Astrocyte of the cerebellum (primary cell): ENCODE results near the gene PRRT1.

Source experiments
- DNase-seq: peaks from one replicate; pipeline ENCODE4 v3.0.0-alpha.2; 2011; ENCODE audit warnings: low read depth
- H3K4me3 ChIP-seq: 2 replicates; pipeline ENCODE4 v1.5.1; 2011; ENCODE audit warnings: mild to moderate bottlenecking, low read depth, low read length, moderate library complexity
- in situ Hi-C: cut with HindIII; loops from 2 replicates; pipeline ENCODE4 v1.10.0; 2017; ENCODE audit warnings: low sequenced_read_pairs
- TF ChIP-seq, protein P1 (sequence below): IDR thresholded peaks from 2 replicates; pipeline ENCODE4 v1.5.1; 2012; ENCODE audit warnings: low read length, low read depth, moderate library complexity, mild to moderate bottlenecking; ENCODE audit errors: missing control alignments

PRRT1 gene

DNA sequence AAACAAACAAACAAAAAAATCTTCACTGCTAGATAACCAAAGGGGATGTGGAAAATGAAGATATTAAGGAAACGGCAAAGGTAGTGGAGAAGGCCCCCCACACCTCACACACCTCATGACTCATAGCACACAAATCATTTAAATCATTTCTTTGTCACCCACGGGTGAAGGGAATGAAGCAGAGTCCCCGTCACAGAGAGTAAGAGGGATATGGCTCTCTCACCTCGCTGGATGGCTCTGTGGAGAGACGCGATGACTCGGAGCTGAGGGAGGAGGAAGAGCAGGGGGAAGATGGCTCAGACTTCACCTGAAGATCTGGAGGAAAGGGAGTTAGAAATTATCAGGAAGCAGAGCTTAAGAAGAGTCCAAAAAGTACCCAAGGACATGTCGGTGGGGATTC is 24.9 kb downstream of the PRRT1 start:
- in situ Hi-C loops, result loop anchor here (10.0 kb wide), 1 partner anchor 58 kb away; the partner anchor contains the start of gene AGER

DNA sequence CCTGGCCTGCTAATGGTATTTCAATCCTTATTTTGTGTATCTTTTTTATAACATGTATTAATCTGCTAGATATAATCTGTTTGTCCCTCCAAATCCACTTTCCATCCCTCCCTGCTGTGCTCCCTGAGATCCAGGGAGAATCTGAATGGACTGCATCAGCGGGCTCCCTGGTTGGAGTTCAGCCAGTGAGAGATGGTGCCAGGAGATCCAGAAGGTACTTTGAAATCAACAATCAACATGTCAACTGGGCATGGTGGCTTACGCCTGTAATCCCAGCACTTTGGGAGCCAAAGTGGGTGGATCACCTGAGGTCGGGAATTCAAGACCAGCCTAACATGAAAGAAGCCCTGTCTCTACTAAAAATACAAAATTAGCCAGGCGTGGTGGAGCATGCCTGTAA is 28.1 kb downstream of the PRRT1 start:
- TF ChIP-seq, protein P1, sequence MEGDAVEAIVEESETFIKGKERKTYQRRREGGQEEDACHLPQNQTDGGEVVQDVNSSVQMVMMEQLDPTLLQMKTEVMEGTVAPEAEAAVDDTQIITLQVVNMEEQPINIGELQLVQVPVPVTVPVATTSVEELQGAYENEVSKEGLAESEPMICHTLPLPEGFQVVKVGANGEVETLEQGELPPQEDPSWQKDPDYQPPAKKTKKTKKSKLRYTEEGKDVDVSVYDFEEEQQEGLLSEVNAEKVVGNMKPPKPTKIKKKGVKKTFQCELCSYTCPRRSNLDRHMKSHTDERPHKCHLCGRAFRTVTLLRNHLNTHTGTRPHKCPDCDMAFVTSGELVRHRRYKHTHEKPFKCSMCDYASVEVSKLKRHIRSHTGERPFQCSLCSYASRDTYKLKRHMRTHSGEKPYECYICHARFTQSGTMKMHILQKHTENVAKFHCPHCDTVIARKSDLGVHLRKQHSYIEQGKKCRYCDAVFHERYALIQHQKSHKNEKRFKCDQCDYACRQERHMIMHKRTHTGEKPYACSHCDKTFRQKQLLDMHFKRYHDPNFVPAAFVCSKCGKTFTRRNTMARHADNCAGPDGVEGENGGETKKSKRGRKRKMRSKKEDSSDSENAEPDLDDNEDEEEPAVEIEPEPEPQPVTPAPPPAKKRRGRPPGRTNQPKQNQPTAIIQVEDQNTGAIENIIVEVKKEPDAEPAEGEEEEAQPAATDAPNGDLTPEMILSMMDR, result no peak

More for the DNA sequence above, 24.9 kb downstream of the PRRT1 start:
- DNase-seq, result no peak
- peak overlapping the region; percentile 75 for H3K4me3 ChIP-seq
- TF ChIP-seq, protein P1, result no peak

DNA sequence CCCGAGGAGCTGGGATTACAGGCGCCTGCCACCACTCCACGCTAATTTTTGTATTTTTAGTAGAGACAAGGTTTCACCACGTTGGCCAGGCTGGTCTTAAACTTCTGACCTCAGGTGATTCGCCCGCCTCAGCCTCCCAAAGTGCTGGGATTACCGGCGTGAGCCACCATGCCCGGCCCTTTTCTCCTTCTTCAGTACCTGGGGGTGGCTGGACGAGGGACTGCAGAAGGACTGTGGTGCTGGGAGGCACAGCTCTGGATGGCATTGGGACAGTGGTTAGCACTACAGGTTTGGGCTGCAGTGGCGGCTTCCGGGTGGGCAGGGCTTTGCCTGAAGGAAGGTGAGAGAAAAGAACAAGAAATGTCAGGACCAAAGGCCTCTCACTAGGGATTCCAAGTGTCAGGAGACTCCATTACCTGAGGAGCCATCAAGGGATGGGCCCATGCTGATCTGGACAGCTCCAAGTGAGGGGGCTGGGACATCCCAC is 31.1 kb downstream of the PRRT1 start:
- in situ Hi-C loops, result loop anchor here (10.0 kb wide), 1 partner anchor 64 kb away; the partner anchor contains the start of gene AGER
- no peak overlapping the region for H3K4me3 ChIP-seq
- TF ChIP-seq, protein P1, result no peak
- DNase-seq, result no peak

More for the DNA sequence above, 28.1 kb downstream of the PRRT1 start:
- no peak overlapping the region for H3K4me3 ChIP-seq
- DNase-seq, result no peak
- in situ Hi-C loops, result loop anchor here (10.0 kb wide), 1 partner anchor 61 kb away; the partner anchor contains the start of gene AGER

DNA sequence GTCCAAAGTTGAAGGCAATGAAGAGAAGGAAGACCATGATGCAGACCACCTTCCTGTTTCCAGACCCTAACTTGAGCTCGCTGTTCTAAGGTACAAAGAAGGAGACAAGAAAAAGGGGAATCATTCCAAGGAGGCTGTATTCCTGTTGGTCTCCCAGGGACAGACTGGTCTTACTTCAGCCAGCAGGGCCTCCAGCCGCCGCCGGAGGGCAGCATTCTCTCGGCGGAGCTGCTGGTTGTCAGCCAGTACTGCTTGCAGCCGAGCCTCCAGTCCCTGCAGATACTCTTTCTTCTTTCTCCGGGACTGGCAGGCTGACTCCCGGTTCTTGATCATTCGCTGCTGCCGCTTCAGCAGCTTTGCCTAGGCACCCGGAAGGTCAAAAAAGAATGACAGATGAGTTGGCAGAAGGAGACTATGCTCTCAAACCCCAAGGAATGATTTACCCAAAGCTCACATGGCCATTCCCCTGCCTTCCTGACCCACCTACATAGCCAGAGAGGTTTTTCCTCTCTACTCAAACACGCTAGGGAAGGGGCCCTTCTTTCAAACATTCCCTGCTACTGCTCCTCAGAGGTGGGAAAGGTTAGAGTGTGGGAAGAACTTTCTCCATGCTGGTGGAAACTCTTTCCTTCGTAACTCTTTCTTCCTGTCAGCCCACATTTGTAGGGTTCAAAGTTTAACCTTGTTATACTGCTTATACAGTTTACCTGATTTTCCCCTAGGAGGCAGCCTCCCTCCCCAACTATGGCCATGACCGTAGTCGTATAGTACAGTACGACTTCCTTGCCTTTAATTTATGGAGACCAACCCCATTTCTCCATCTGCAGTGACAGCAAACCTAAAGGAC is 32.7 kb downstream of the PRRT1 start:
- in situ Hi-C loops, result no loop called here
- TF ChIP-seq, protein P1, result peak; percentile 94

DNA sequence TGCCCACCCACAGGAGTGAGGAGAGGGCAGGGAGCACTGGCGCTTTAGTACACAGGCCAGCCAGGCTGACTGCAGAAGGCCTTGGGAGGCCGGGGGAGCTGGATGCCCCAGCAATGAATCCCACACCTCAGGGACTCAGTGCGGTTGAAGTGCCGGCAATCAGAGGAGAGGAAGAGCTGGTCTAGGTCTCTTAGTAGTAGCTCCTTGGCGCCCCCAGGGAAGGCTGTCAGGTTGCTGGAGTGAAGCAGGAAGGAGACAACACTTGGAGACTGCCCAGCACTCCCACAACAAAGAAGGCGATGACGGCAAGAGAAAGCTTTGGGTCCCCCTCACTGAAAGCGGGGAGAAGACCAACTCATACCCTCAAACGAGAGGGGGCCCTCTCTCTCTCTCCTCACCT is 34.3 kb downstream of the PRRT1 start:
- no peak for DNase-seq
- H3K4me3 ChIP-seq, result no peak overlapping the region
- in situ Hi-C loops, result no loop called here
- TF ChIP-seq, protein P1, result no peak

More for the DNA sequence above, 32.7 kb downstream of the PRRT1 start:
- DNase-seq, result peak; percentile 69
- no peak overlapping the region for H3K4me3 ChIP-seq

DNA sequence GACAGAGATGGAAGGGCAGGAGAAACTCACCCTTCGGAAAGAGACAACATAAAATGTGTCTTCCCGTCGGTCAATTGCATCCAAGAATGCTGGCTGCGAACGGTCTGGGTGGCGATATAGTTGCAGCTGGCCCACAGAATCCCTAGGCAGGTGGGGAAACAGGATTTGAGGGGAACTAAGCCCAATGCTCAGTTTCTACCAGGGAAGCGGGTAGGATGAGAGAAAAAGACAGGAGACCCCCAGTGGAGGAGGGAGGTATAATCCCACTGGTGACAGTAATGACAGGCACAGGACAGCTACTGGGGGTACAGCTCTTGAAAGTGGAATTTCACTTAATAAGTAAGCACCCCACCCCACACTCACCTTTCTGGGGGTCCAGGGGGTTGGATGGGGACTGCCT is 35.1 kb downstream of the PRRT1 start:
- H3K4me3 ChIP-seq, result no peak overlapping the region
- no peak for DNase-seq
- in situ Hi-C loops, result no loop called here
- TF ChIP-seq, protein P1, result peak; percentile 60
